ENCODE results near the gene MARCHF3. TPM values are rescaled to one million over a fixed set of nuclear protein-coding genes. Genes with fewer than 3 reads are reported as not detected.
"Not testable (repeated sequence)": the region's sequence is repeated elsewhere in the genome, so short reads cannot be mapped to it uniquely, and the experiment has no call there.

Gene MARCHF3
- 4.8 and 6.4 TPM in 2 replicates for total RNA-seq (2014; rRNA removed; shearing (Covaris generic))

- peak; percentile 90 for DNase-seq (ENCODE audit: low spot score)
These were observed at the start of gene MARCHF3 for GRCh38 chr5:127030259-127031146. Gene MARCHF3, minus strand, starts transcription at chr5:127030558. Its CDS starts 112,387 bp downstream, at chr5:126918171.

- DNase-seq (ENCODE audit: low spot score) = no peak
These were observed 49.7 kb upstream of the MARCHF3 start for GRCh38 chr5:127079994-127080491.

- DNase-seq (ENCODE audit: low spot score) = no peak
These were observed 47.0 kb upstream of the MARCHF3 start for GRCh38 chr5:127077366-127077765.

GRCh38 chr5:127076315-127077129 lies 46.2 kb upstream of the MARCHF3 start:
- DNase-seq (ENCODE audit: low spot score) = no peak

- no peak for DNase-seq (ENCODE audit: low spot score)
These were observed 44.1 kb upstream of the MARCHF3 start for GRCh38 chr5:127074466-127074865.

GRCh38 chr5:127072861-127073846 lies 42.8 kb upstream of the MARCHF3 start, which contains the start of gene C5orf63:
Gene C5orf63, minus strand, starts transcription at chr5:127073502. Its CDS starts 14,507 bp downstream, at chr5:127058995.
- DNase-seq (ENCODE audit: low spot score) = no peak

GRCh38 chr5:127070243-127070642 lies 39.9 kb upstream of the MARCHF3 start:
- no peak for DNase-seq (ENCODE audit: low spot score)

GRCh38 chr5:127068493-127069214 lies 38.3 kb upstream of the MARCHF3 start:
- peak; percentile 22 for DNase-seq (ENCODE audit: low spot score)

- no peak for DNase-seq (ENCODE audit: low spot score)
These were observed 36.4 kb upstream of the MARCHF3 start for GRCh38 chr5:127066721-127067120.

GRCh38 chr5:127064253-127064840 lies 34.0 kb upstream of the MARCHF3 start:
- no peak for DNase-seq (ENCODE audit: low spot score)

GRCh38 chr5:127063257-127063913 lies 33.0 kb upstream of the MARCHF3 start:
- no peak for DNase-seq (ENCODE audit: low spot score)

- DNase-seq (ENCODE audit: low spot score) = no peak
These were observed 31.6 kb upstream of the MARCHF3 start for GRCh38 chr5:127061956-127062355.

GRCh38 chr5:127061537-127061936 lies 31.2 kb upstream of the MARCHF3 start:
- DNase-seq (ENCODE audit: low spot score) = no peak

GRCh38 chr5:127060470-127060985 lies 30.2 kb upstream of the MARCHF3 start:
- no peak for DNase-seq (ENCODE audit: low spot score)

- no peak for DNase-seq (ENCODE audit: low spot score)
These were observed 26.5 kb upstream of the MARCHF3 start for GRCh38 chr5:127056896-127057295.

- DNase-seq (ENCODE audit: low spot score) = no peak
These were observed 25.7 kb upstream of the MARCHF3 start for GRCh38 chr5:127055880-127056653.

GRCh38 chr5:127053551-127053950 lies 23.2 kb upstream of the MARCHF3 start:
- DNase-seq (ENCODE audit: low spot score) = not testable (repeated sequence)

- DNase-seq (ENCODE audit: low spot score) = no peak
These were observed 22.7 kb upstream of the MARCHF3 start for GRCh38 chr5:127053049-127053448.

Measured in A172 (cell line).